ENCODE data around the gene PARP8.
"Not testable (repeated sequence)": the region's sequence is repeated elsewhere in the genome, so short reads cannot be mapped to it uniquely, and the experiment has no call there.

PARP8 gene

GRCh38 chr5:50766462-50766861 lies 100.0 kb downstream of the PARP8 start:
- no peak overlapping the region for H3K4me3 ChIP-seq (ENCODE audit: low read depth in 1 of 5, low read length in 5 of 5)
- H3K9me3 ChIP-seq (ENCODE audit: control insufficient read depth in 5 of 5, low read length in 5 of 5), result no peaks in the 10 kb centered on the region
- peaks cover 2 to 15% (median 9%) of the 10 kb centered on the region in 5 donors for H3K36me3 ChIP-seq (ENCODE audit: control insufficient read depth in 5 of 5, insufficient read depth in 5 of 5, low read length in 5 of 5)

GRCh38 chr5:50766967-50767366 lies 100.5 kb downstream of the PARP8 start:
- Histone ChIP-seq H3K4me3 (ENCODE audit: low read depth in 1 of 5, low read length in 5 of 5) (no peak overlapping the region), H3K27ac (ENCODE audit: low read depth, low read length) (no peak overlapping the region), H3K36me3 (ENCODE audit: control insufficient read depth in 5 of 5, insufficient read depth in 5 of 5, low read length in 5 of 5) (peaks cover 2 to 15% (median 9%) of the 10 kb centered on the region in 5 donors), H3K27me3 (ENCODE audit: control insufficient read depth in 5 of 5, insufficient read depth in 4 of 5, low read length in 5 of 5) (no peaks in the 10 kb centered on the region), H3K9me3 (ENCODE audit: control insufficient read depth in 5 of 5, low read length in 5 of 5) (no peaks in the 10 kb centered on the region), H3K9ac (ENCODE audit: low read length in 5 of 5) (no peak overlapping the region), H3K4me1 (ENCODE audit: control insufficient read depth in 5 of 5, insufficient read depth in 5 of 5, low read length in 5 of 5) (no peaks in the 10 kb centered on the region)

More at GRCh38 chr5:50766462-50766861, 100.0 kb downstream of the PARP8 start:
- Histone ChIP-seq H3K4me1 (ENCODE audit: control insufficient read depth in 5 of 5, insufficient read depth in 5 of 5, low read length in 5 of 5) (no peaks in the 10 kb centered on the region), H3K9ac (ENCODE audit: low read length in 5 of 5) (no peak overlapping the region), H3K27ac (ENCODE audit: low read depth, low read length) (no peak overlapping the region), H3K27me3 (ENCODE audit: control insufficient read depth in 5 of 5, insufficient read depth in 4 of 5, low read length in 5 of 5) (no peaks in the 10 kb centered on the region)

GRCh38 chr5:50767588-50767987 lies 101.2 kb downstream of the PARP8 start:
- Histone ChIP-seq H3K9me3 (ENCODE audit: control insufficient read depth in 5 of 5, low read length in 5 of 5) (no peaks in the 10 kb centered on the region), H3K9ac (ENCODE audit: low read length in 5 of 5) (no peak overlapping the region), H3K27me3 (ENCODE audit: control insufficient read depth in 5 of 5, insufficient read depth in 4 of 5, low read length in 5 of 5) (no peaks in the 10 kb centered on the region), H3K27ac (ENCODE audit: low read depth, low read length) (no peak overlapping the region), H3K4me3 (ENCODE audit: low read depth in 1 of 5, low read length in 5 of 5) (no peak overlapping the region), H3K36me3 (ENCODE audit: control insufficient read depth in 5 of 5, insufficient read depth in 5 of 5, low read length in 5 of 5) (peaks cover 2 to 15% (median 7%) of the 10 kb centered on the region in 5 donors), H3K4me1 (ENCODE audit: control insufficient read depth in 5 of 5, insufficient read depth in 5 of 5, low read length in 5 of 5) (no peaks in the 10 kb centered on the region)

- Histone ChIP-seq H3K27ac (ENCODE audit: low read depth, low read length) (no peak overlapping the region), H3K36me3 (ENCODE audit: control insufficient read depth in 5 of 5, insufficient read depth in 5 of 5, low read length in 5 of 5) (peaks cover 2 to 15% (median 6%) of the 10 kb centered on the region in 5 donors), H3K27me3 (ENCODE audit: control insufficient read depth in 5 of 5, insufficient read depth in 4 of 5, low read length in 5 of 5) (no peaks in the 10 kb centered on the region), H3K9me3 (ENCODE audit: control insufficient read depth in 5 of 5, low read length in 5 of 5) (peaks cover 0 to 3% (median 0%) of the 10 kb centered on the region in 5 donors), H3K4me3 (ENCODE audit: low read depth in 1 of 5, low read length in 5 of 5) (no peak overlapping the region), H3K4me1 (ENCODE audit: control insufficient read depth in 5 of 5, insufficient read depth in 5 of 5, low read length in 5 of 5) (no peaks in the 10 kb centered on the region), H3K9ac (ENCODE audit: low read length in 5 of 5) (no peak overlapping the region)
Measured at GRCh38 chr5:50768634-50769033, 102.2 kb downstream of the PARP8 start.

- Histone ChIP-seq H3K4me3 (ENCODE audit: low read depth in 1 of 5, low read length in 5 of 5) (no peak overlapping the region), H3K27ac (ENCODE audit: low read depth, low read length) (no peak overlapping the region), H3K9ac (ENCODE audit: low read length in 5 of 5) (no peak overlapping the region), H3K27me3 (ENCODE audit: control insufficient read depth in 5 of 5, insufficient read depth in 4 of 5, low read length in 5 of 5) (no peaks in the 10 kb centered on the region), H3K9me3 (ENCODE audit: control insufficient read depth in 5 of 5, low read length in 5 of 5) (peaks cover 0 to 3% (median 0%) of the 10 kb centered on the region in 5 donors), H3K36me3 (ENCODE audit: control insufficient read depth in 5 of 5, insufficient read depth in 5 of 5, low read length in 5 of 5) (peaks cover 0 to 8% (median 3%) of the 10 kb centered on the region in 5 donors), H3K4me1 (ENCODE audit: control insufficient read depth in 5 of 5, insufficient read depth in 5 of 5, low read length in 5 of 5) (no peaks in the 10 kb centered on the region)
Measured at GRCh38 chr5:50770441-50770840, 104.0 kb downstream of the PARP8 start.

GRCh38 chr5:50774446-50775175 lies 108.2 kb downstream of the PARP8 start:
- not testable (repeated sequence) for H3K27ac ChIP-seq (ENCODE audit: low read depth, low read length); H3K9ac ChIP-seq (ENCODE audit: low read length in 5 of 5); H3K9me3 ChIP-seq (ENCODE audit: control insufficient read depth in 5 of 5, low read length in 5 of 5); H3K4me3 ChIP-seq (ENCODE audit: low read depth in 1 of 5, low read length in 5 of 5); H3K4me1 ChIP-seq (ENCODE audit: control insufficient read depth in 5 of 5, insufficient read depth in 5 of 5, low read length in 5 of 5); H3K36me3 ChIP-seq (ENCODE audit: control insufficient read depth in 5 of 5, insufficient read depth in 5 of 5, low read length in 5 of 5); H3K27me3 ChIP-seq (ENCODE audit: control insufficient read depth in 5 of 5, insufficient read depth in 4 of 5, low read length in 5 of 5)

- H3K36me3 ChIP-seq (ENCODE audit: control insufficient read depth in 5 of 5, insufficient read depth in 5 of 5, low read length in 5 of 5), result peaks cover 3 to 28% (median 12%) of the 10 kb centered on the region in 5 donors
- H3K27me3 ChIP-seq (ENCODE audit: control insufficient read depth in 5 of 5, insufficient read depth in 4 of 5, low read length in 5 of 5), result no peaks in the 10 kb centered on the region
- H3K9ac ChIP-seq (ENCODE audit: low read length in 5 of 5), result no peak overlapping the region
- no peak overlapping the region for H3K4me3 ChIP-seq (ENCODE audit: low read depth in 1 of 5, low read length in 5 of 5)
- no peaks in the 10 kb centered on the region for H3K9me3 ChIP-seq (ENCODE audit: control insufficient read depth in 5 of 5, low read length in 5 of 5)
- H3K27ac ChIP-seq (ENCODE audit: low read depth, low read length), result no peak overlapping the region
- no peaks in the 10 kb centered on the region for H3K4me1 ChIP-seq (ENCODE audit: control insufficient read depth in 5 of 5, insufficient read depth in 5 of 5, low read length in 5 of 5)
Measured at GRCh38 chr5:50786073-50786472, 119.6 kb downstream of the PARP8 start.

GRCh38 chr5:50791813-50792212 lies 125.4 kb downstream of the PARP8 start:
- Histone ChIP-seq H3K4me1 (ENCODE audit: control insufficient read depth in 5 of 5, insufficient read depth in 5 of 5, low read length in 5 of 5) (no peaks in the 10 kb centered on the region), H3K27me3 (ENCODE audit: control insufficient read depth in 5 of 5, insufficient read depth in 4 of 5, low read length in 5 of 5) (no peaks in the 10 kb centered on the region), H3K27ac (ENCODE audit: low read depth, low read length) (no peak overlapping the region), H3K9ac (ENCODE audit: low read length in 5 of 5) (no peak overlapping the region), H3K4me3 (ENCODE audit: low read depth in 1 of 5, low read length in 5 of 5) (no peak overlapping the region), H3K36me3 (ENCODE audit: control insufficient read depth in 5 of 5, insufficient read depth in 5 of 5, low read length in 5 of 5) (peaks cover 13 to 28% (median 27%) of the 10 kb centered on the region in 5 donors), H3K9me3 (ENCODE audit: control insufficient read depth in 5 of 5, low read length in 5 of 5) (no peaks in the 10 kb centered on the region)

- H3K9ac ChIP-seq (ENCODE audit: low read length in 5 of 5), result no peak overlapping the region
- no peaks in the 10 kb centered on the region for H3K4me1 ChIP-seq (ENCODE audit: control insufficient read depth in 5 of 5, insufficient read depth in 5 of 5, low read length in 5 of 5)
- H3K9me3 ChIP-seq (ENCODE audit: control insufficient read depth in 5 of 5, low read length in 5 of 5), result no peaks in the 10 kb centered on the region
- no peak overlapping the region for H3K4me3 ChIP-seq (ENCODE audit: low read depth in 1 of 5, low read length in 5 of 5)
- no peak overlapping the region for H3K27ac ChIP-seq (ENCODE audit: low read depth, low read length)
- no peaks in the 10 kb centered on the region for H3K27me3 ChIP-seq (ENCODE audit: control insufficient read depth in 5 of 5, insufficient read depth in 4 of 5, low read length in 5 of 5)
- H3K36me3 ChIP-seq (ENCODE audit: control insufficient read depth in 5 of 5, insufficient read depth in 5 of 5, low read length in 5 of 5), result peaks cover 13 to 33% (median 25%) of the 10 kb centered on the region in 5 donors
Measured at GRCh38 chr5:50792843-50793242, 126.4 kb downstream of the PARP8 start.

GRCh38 chr5:50794812-50795211 lies 128.4 kb downstream of the PARP8 start:
- H3K27me3 ChIP-seq (ENCODE audit: control insufficient read depth in 5 of 5, insufficient read depth in 4 of 5, low read length in 5 of 5), result no peaks in the 10 kb centered on the region
- no peaks in the 10 kb centered on the region for H3K9me3 ChIP-seq (ENCODE audit: control insufficient read depth in 5 of 5, low read length in 5 of 5)
- no peaks in the 10 kb centered on the region for H3K4me1 ChIP-seq (ENCODE audit: control insufficient read depth in 5 of 5, insufficient read depth in 5 of 5, low read length in 5 of 5)
- no peak overlapping the region for H3K4me3 ChIP-seq (ENCODE audit: low read depth in 1 of 5, low read length in 5 of 5)
- H3K9ac ChIP-seq (ENCODE audit: low read length in 5 of 5), result no peak overlapping the region
- H3K36me3 ChIP-seq (ENCODE audit: control insufficient read depth in 5 of 5, insufficient read depth in 5 of 5, low read length in 5 of 5), result peaks cover 9 to 44% (median 19%) of the 10 kb centered on the region in 5 donors
- no peak overlapping the region for H3K27ac ChIP-seq (ENCODE audit: low read depth, low read length)

Data from subcutaneous abdominal adipose tissue (tissue), 5 donors.